H1 (cell line): ENCODE results near the gene MEF2C. TPM values are rescaled to one million over a fixed set of nuclear protein-coding genes. Genes with fewer than 3 reads are reported as not detected.

Experiments used
- CTCF ChIA-PET: fragments of 300-600 bp; sonication (Branson Sonifier 250); formaldehyde crosslinking; loops from one replicate; lab custom pipeline; 2021; ENCODE audit not compliant: partially characterized antibody; lab: Charles Lee
- POLR2A ChIA-PET: fragments of 300-600 bp; sonication (Branson Sonifier 250); formaldehyde crosslinking; loops from one replicate; lab custom pipeline; 2021; ENCODE audit warnings: inconsistent platforms; ENCODE audit not compliant: partially characterized antibody; lab: Charles Lee
- DNase-seq, 2 experiments: peaks; one replicate each; pipeline versions ENCODE4 v3.0.0 to v3.0.0-alpha.2; 2010 to 2022; ENCODE audit warnings: low spot score in 2 of 2, low read depth in 1 of 2, mixed read lengths in 1 of 2
- FAIRE-seq: peaks from 2 replicates; lab custom pipeline; 2011; peaks lifted over from hg19 to GRCh38; lab: Jason Lieb, UNC
- H2AFZ ChIP-seq: 2 replicates; pipeline ENCODE4 v1.8.1; 2012; ENCODE audit warnings: low read length, inconsistent platforms
- H2AK5ac ChIP-seq: 2 replicates; pipeline ENCODE4 v1.6.1; 2013; ENCODE audit warnings: low read depth, low read length
- H2BK120ac ChIP-seq: replicated peaks from 2 replicates; pipeline ENCODE3; 2013; ENCODE audit warnings: low read depth, low read length, inconsistent platforms
- H2BK12ac ChIP-seq: 2 replicates; pipeline ENCODE4 v1.6.1; 2013; ENCODE audit warnings: low read depth, low read length
- H2BK15ac ChIP-seq: 2 replicates; pipeline ENCODE4 v1.6.1; 2013; ENCODE audit warnings: low read length
- H2BK20ac ChIP-seq: 2 replicates; pipeline ENCODE4 v1.6.1; 2013; ENCODE audit warnings: low read length
- H2BK5ac ChIP-seq: 2 replicates; pipeline ENCODE4 v1.6.1; 2013; ENCODE audit warnings: low read depth, low read length
- H3K14ac ChIP-seq: 2 replicates; pipeline ENCODE4 v1.6.1; 2013; ENCODE audit warnings: inconsistent platforms; ENCODE audit not compliant: insufficient read length
- H3K18ac ChIP-seq: 2 replicates; pipeline ENCODE4 v1.6.1; 2013; ENCODE audit warnings: low read length; ENCODE audit errors: extremely low read depth
- H3K23ac ChIP-seq: 2 replicates; pipeline ENCODE4 v1.6.1; 2013; ENCODE audit warnings: inconsistent platforms; ENCODE audit not compliant: insufficient read length
- H3K23me2 ChIP-seq: 2 replicates; pipeline ENCODE4 v1.6.1; 2013; ENCODE audit warnings: low read depth, low read length
- H3K27ac ChIP-seq: 2 replicates; pipeline ENCODE4 v1.6.1; 2011; ENCODE audit warnings: low read depth, low read length, inconsistent platforms
- H3K27me3 ChIP-seq, 4 experiments: replicated peaks in 1 of 4; 1 replicate in 1 of 4; 2 replicates in 3 of 4; pipeline versions ENCODE4 v1.6.1 to v1.8.1; 2011 to 2013; ENCODE audit warnings: low read length in 3 of 4, mild to moderate bottlenecking in 3 of 4, inconsistent platforms in 2 of 4, mixed read lengths in 2 of 4, moderate library complexity in 1 of 4; ENCODE audit not compliant: control insufficient read depth in 3 of 4, insufficient read depth in 3 of 4; ENCODE audit errors: extremely low read depth in 1 of 4
- H3K36me3 ChIP-seq, 4 experiments: 2 replicates each; pipeline versions ENCODE4 v1.6.1 to v1.8.1; 2011 to 2013; ENCODE audit warnings: mild to moderate bottlenecking in 4 of 4, low read length in 3 of 4, moderate library complexity in 2 of 4, control low read depth in 1 of 4, inconsistent platforms in 1 of 4; ENCODE audit not compliant: insufficient read depth in 4 of 4, control insufficient read depth in 2 of 4
- H3K4ac ChIP-seq: replicated peaks from 2 replicates; pipeline ENCODE3; 2013; ENCODE audit warnings: low read length, low read depth, mixed read lengths, inconsistent platforms; ENCODE audit not compliant: insufficient read length
- H3K4me1 ChIP-seq, 4 experiments: replicated peaks in 1 of 4; 1 replicate in 1 of 4; 2 replicates in 3 of 4; pipeline versions ENCODE4 v1.6.1 to v1.8.1; 2011 to 2013; ENCODE audit warnings: low read length in 3 of 4, inconsistent platforms in 2 of 4, mixed read lengths in 1 of 4; ENCODE audit not compliant: insufficient read depth in 4 of 4, control insufficient read depth in 3 of 4
- H3K4me2 ChIP-seq, 2 experiments: 2 replicates each; pipeline versions ENCODE4 v1.6.1 to v1.8.1; 2011 to 2013; ENCODE audit warnings: low read depth in 2 of 2, low read length in 2 of 2, control low read depth in 1 of 2, inconsistent platforms in 1 of 2, mild to moderate bottlenecking in 1 of 2; ENCODE audit not compliant: insufficient read depth in 1 of 2
- H3K4me3 ChIP-seq, 4 experiments: fragments of 200-600, 300-600 bp in 1 of 4; sonication (generic), shearing (Covaris generic), sonication (Bioruptor Twin) in 1 of 4; 2 replicates each; pipeline versions ENCODE4 v1.5.1 to v1.8.1; 2011 to 2016; ENCODE audit warnings: low read length in 4 of 4, low read depth in 3 of 4, control low read depth in 2 of 4, inconsistent platforms in 2 of 4, mild to moderate bottlenecking in 2 of 4, mixed read lengths in 1 of 4, moderate library complexity in 1 of 4; ENCODE audit not compliant: insufficient read depth in 2 of 4; ENCODE audit errors: extremely low read depth in 1 of 4
- H3K56ac ChIP-seq: replicated peaks from 2 replicates; pipeline ENCODE3; 2013; ENCODE audit warnings: low read depth, mild to moderate bottlenecking, mixed read lengths, low read length, inconsistent platforms; ENCODE audit not compliant: insufficient read length
- H3K79me1 ChIP-seq: 2 replicates; pipeline ENCODE4 v1.6.1; 2013; ENCODE audit warnings: low read depth, low read length, control low read depth
- H3K79me2 ChIP-seq, 2 experiments: 2 replicates each; pipeline versions ENCODE4 v1.6.1 to v1.8.1; 2012 to 2013; ENCODE audit warnings: low read length in 2 of 2, mild to moderate bottlenecking in 2 of 2, inconsistent platforms in 1 of 2; ENCODE audit not compliant: insufficient read depth in 2 of 2, control insufficient read depth in 1 of 2
- H3K9ac ChIP-seq, 4 experiments: replicated peaks in 1 of 4; 1 replicate in 1 of 4; 2 replicates in 3 of 4; pipeline versions ENCODE4 v1.6.1 to v1.8.1; 2011 to 2013; ENCODE audit warnings: low read depth in 3 of 4, low read length in 3 of 4, control low read depth in 2 of 4, mild to moderate bottlenecking in 2 of 4, moderate library complexity in 2 of 4, inconsistent platforms in 1 of 4; ENCODE audit errors: extremely low read depth in 1 of 4
- H3K9me3 ChIP-seq, 2 experiments: 2 replicates each; pipeline versions ENCODE4 v1.6.1 to v1.8.1; 2012 to 2013; ENCODE audit warnings: mild to moderate bottlenecking in 2 of 2, moderate library complexity in 2 of 2, control low read depth in 1 of 2, inconsistent platforms in 1 of 2, low read depth in 1 of 2, low read length in 1 of 2, mixed read lengths in 1 of 2; ENCODE audit not compliant: insufficient read depth in 2 of 2
- H4K20me1 ChIP-seq, 2 experiments: replicated peaks in 1 of 2; 2 replicates each; pipeline versions ENCODE3 to v1.8.1; 2011 to 2013; ENCODE audit warnings: inconsistent platforms in 2 of 2, low read length in 2 of 2, mild to moderate bottlenecking in 1 of 2; ENCODE audit not compliant: insufficient read depth in 2 of 2, control insufficient read depth in 1 of 2
- H4K5ac ChIP-seq: 2 replicates; pipeline ENCODE4 v1.6.1; 2013; ENCODE audit warnings: low read length, low read depth, mixed read lengths, inconsistent platforms; ENCODE audit not compliant: insufficient read length
- H4K8ac ChIP-seq: 2 replicates; pipeline ENCODE4 v1.8.0; 2013; ENCODE audit warnings: mild to moderate bottlenecking, moderate library complexity, low read length, inconsistent platforms; ENCODE audit not compliant: insufficient read depth; ENCODE audit errors: extremely low read depth
- H4K91ac ChIP-seq: replicated peaks from 2 replicates; pipeline ENCODE3; 2013; ENCODE audit warnings: low read length, mixed read lengths, inconsistent platforms; ENCODE audit not compliant: insufficient read length
- ATF2 ChIP-seq: IDR thresholded peaks from 2 replicates; pipeline ENCODE4 v1.6.1; 2012; ENCODE audit warnings: low read length, inconsistent platforms
- CHD1 ChIP-seq: IDR thresholded peaks from 2 replicates; pipeline ENCODE4 v1.6.1; 2012; ENCODE audit warnings: low read depth, low read length, improper control_type of control experiment
- CHD2 ChIP-seq: IDR thresholded peaks from 2 replicates; pipeline ENCODE4 v1.6.1; 2012; ENCODE audit warnings: low read length, improper control_type of control experiment
- MAFK ChIP-seq: IDR thresholded peaks from 2 replicates; pipeline ENCODE4 v1.6.1; 2012; ENCODE audit warnings: low read depth, mild to moderate bottlenecking, improper control_type of control experiment, low read length
- PHF8 ChIP-seq: fragments of 200-600 bp; sonication (generic); conservative IDR thresholded peaks from 2 replicates; pipeline ENCODE4 v1.7.1; 2012; ENCODE audit warnings: low read depth, mild to moderate bottlenecking, inconsistent platforms, low read length, moderate library complexity
- POLR2A ChIP-seq, 2 experiments: IDR thresholded peaks; 1 replicate in 1 of 2; 2 replicates in 1 of 2; pipeline ENCODE4 v1.6.1; 2011; ENCODE audit warnings: low read depth in 2 of 2, low read length in 2 of 2, mild to moderate bottlenecking in 2 of 2; ENCODE audit errors: control extremely low read depth in 1 of 2
- POLR2AphosphoS5 ChIP-seq: IDR thresholded peaks from 2 replicates; pipeline ENCODE4 v1.6.1; 2011; ENCODE audit warnings: low read depth, low read length
- SP1 ChIP-seq: IDR thresholded peaks from 2 replicates; pipeline ENCODE4 v1.6.1; 2011; ENCODE audit warnings: low read depth, low read length
- SP4 ChIP-seq: IDR thresholded peaks from 2 replicates; pipeline ENCODE4 v1.6.1; 2012; ENCODE audit warnings: low read length, inconsistent platforms
- SUZ12 ChIP-seq: fragments of 200-600 bp; sonication (generic); IDR thresholded peaks from 2 replicates; pipeline ENCODE4 v1.6.1; 2012; ENCODE audit warnings: mild to moderate bottlenecking, inconsistent platforms, low read length, moderate library complexity, mixed read lengths
- ZNF274 ChIP-seq: IDR thresholded peaks from 2 replicates; pipeline ENCODE4 v1.7.0; 2012; ENCODE audit warnings: low read length, borderline replicate concordance; ENCODE audit errors: extremely low read depth
- WGBS, 2 experiments: shearing (Covaris generic) in 1 of 2; methylation state at CpG; one replicate each; pipeline versions ENCODE4 v1.1.6 to v1.1.7; 2013 to 2015; ENCODE audit warnings: low lambda C conversion rate in 2 of 2, mixed read lengths in 2 of 2, inconsistent platforms in 1 of 2, low coverage in 1 of 2, missing lambda C conversion rate in 1 of 2; ENCODE audit not compliant: insufficient replicate concordance in 2 of 2, insufficient coverage in 1 of 2, insufficient read length in 1 of 2; ENCODE audit errors: extremely low coverage in 1 of 2, missing lambda C conversion rate in 1 of 2; 5-methylcytosine and 5-hydroxymethylcytosine counted together
- polyA plus RNA-seq, 7 experiments: library from polyadenylated mRNA; depleted of rRNA in 3 of 7; stranded (reverse) in 5 of 7; unstranded in 2 of 7; fragments of >200 nt in 5 of 7; fragments of 200-250 nt in 2 of 7; gene quantifications; 1 replicate in 5 of 7; 2 replicates in 1 of 7; 4 replicates in 1 of 7; pipeline versions ENCODE4 v1.2.1 to v1.2.3, GENCODE V29; 2011 to 2013; ENCODE audit warnings: missing spikeins in 2 of 7, mixed read lengths in 2 of 7
- total RNA-seq: library from RNA; stranded (reverse); fragmentation: NEBNext Ultra II Directional; extraction: Animal tissue kit (Norgen Biotek cat#: 25700); gene quantifications from 2 replicates; pipeline ENCODE4 v1.2.1, GENCODE V29; 2021

Gene MEF2C
- total and polyA plus RNA-seq, 2 of the 8 experiments (the other 6 are each of a cell fraction or from before 2014, with no cell fraction given) = 0.59 to 0.99 TPM

- Histone ChIP-seq H3K23me2 (peaks cover 21% of the 10 kb centered on the region), H3K36me3 (no peaks in the 10 kb centered on the region), H3K27ac (no peak overlapping the region), H3K9ac (no peak overlapping the region), H3K27me3 (peaks cover 50 to 88% (median 69%) of the 10 kb centered on the region in 4 experiments), H3K56ac (no peak overlapping the region), H3K4ac (peak overlapping the region; percentile 5), H4K91ac (no peak overlapping the region), H2BK120ac (no peak overlapping the region), H3K4me3 (peak overlapping the region; percentile 6 to 52 (median 12); a peak in 6 of 8 replicates), H3K14ac (no peak overlapping the region), H4K5ac (no peak overlapping the region), H2BK15ac (no peak overlapping the region), H2BK12ac (peak overlapping the region; percentile 88), H2BK5ac (0 out of 2 replicates have a peak overlapping the region, but pooled peaks have one; percentile 19), H4K20me1 (peaks cover 0 to 14% of the 10 kb centered on the region in 2 experiments), H2AK5ac (no peak overlapping the region; the same call in 1 of the 2 replicates), H3K23ac (no peak overlapping the region), H3K4me2 (peak overlapping the region; percentile 65 to 98), H3K4me1 (peaks cover 14 to 34% (median 19%) of the 10 kb centered on the region in 4 experiments), H3K79me2 (no peaks in the 10 kb centered on the region), H3K18ac (no peak overlapping the region), H4K8ac (no peak overlapping the region), H2BK20ac (no peak overlapping the region), H3K9me3 (no peaks in the 10 kb centered on the region), H2AFZ (no peak overlapping the region), H3K79me1 (no peaks in the 10 kb centered on the region)
- FAIRE-seq (no peak), DNase-seq (peak in 1 of 2 experiments; percentile 72)
- ChIA-PET POLR2A (interaction anchor here (1.0 to 1.6 kb wide), 5 partner anchors 8 to 23 kb away, joined by 3 to 5 read pairs (median 4); no protein-coding TSS in a partner anchor), CTCF (interaction anchor here (0.9 to 1.8 kb wide), 6 partner anchors 9 to 902 kb away, joined by 3 to 18 read pairs (median 7); no protein-coding TSS in a partner anchor)
- 2% methylated on average over 39 of the region's 39 CpGs; no CpG with 5 or more reads in 1 of the 2 experiments for WGBS, 2 experiments
- TF ChIP-seq SP1 (peak; percentile 96), PHF8 (no peak), ZNF274 (no peak), MAFK (no peak), CHD1 (no peak), POLR2A (IDR thresholded peaks at IDR 0.05; ENCODE audit: control extremely low read depth in 1 of 2, low read depth in 2 of 2, low read length in 2 of 2) (no peak), SUZ12 (peak; percentile 87), CHD2 (no peak), POLR2AphosphoS5 (no peak), SP4 (peak; percentile 48; the same call in 1 of the 2 replicates), ATF2 (peak; percentile 54; the same call in 1 of the 2 replicates)
These were observed 210.2 kb downstream of the MEF2C start for GRCh38 chr5:88672644-88673252.
